PC-9 (cell line): ENCODE data around the gene TNFAIP6.

ENCODE experiments used
- EZH2 ChIP-seq: fragments of 200-600 bp; sonication (generic); IDR thresholded peaks from 2 replicates; pipeline ENCODE4 v1.8.0; 2017; ENCODE audit warnings: antibody characterized with exemption, low read depth
- TF ChIP-seq, protein P1 (sequence below): fragments of 200-600 bp; sonication (generic); conservative IDR thresholded peaks from 2 replicates; pipeline ENCODE4 v1.6.1; 2017; ENCODE audit warnings: mixed run types, antibody characterized with exemption, mild to moderate bottlenecking, moderate library complexity

DNA sequence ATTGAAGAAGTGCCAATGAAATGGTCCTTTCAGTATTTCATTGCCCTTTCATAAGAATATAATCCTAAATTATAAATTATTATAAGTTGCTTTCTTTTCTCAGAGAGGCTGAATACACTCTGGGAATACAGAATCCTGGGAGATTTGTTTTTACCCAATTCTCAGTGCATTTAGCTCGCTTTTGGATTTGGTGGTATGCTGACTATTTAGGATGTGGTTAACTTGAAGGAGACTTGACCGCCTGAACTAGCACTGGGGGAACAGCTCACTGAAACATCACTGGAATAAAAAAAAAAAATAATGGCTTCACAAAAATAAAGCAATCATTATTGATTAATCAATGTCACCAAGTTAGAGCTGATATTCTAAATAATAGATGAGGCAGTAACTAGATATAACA is 10.2 kb downstream of the TNFAIP6 start:
- TF ChIP-seq, protein P1, sequence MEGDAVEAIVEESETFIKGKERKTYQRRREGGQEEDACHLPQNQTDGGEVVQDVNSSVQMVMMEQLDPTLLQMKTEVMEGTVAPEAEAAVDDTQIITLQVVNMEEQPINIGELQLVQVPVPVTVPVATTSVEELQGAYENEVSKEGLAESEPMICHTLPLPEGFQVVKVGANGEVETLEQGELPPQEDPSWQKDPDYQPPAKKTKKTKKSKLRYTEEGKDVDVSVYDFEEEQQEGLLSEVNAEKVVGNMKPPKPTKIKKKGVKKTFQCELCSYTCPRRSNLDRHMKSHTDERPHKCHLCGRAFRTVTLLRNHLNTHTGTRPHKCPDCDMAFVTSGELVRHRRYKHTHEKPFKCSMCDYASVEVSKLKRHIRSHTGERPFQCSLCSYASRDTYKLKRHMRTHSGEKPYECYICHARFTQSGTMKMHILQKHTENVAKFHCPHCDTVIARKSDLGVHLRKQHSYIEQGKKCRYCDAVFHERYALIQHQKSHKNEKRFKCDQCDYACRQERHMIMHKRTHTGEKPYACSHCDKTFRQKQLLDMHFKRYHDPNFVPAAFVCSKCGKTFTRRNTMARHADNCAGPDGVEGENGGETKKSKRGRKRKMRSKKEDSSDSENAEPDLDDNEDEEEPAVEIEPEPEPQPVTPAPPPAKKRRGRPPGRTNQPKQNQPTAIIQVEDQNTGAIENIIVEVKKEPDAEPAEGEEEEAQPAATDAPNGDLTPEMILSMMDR = no peak
- no peak for TF ChIP-seq EZH2
